Liver (tissue), 3 donors: ENCODE data around the gene JPH3.

Source experiments
- ATF3 ChIP-seq: IDR thresholded peaks from 2 replicates; pipeline ENCODE4 v1.6.1; 2016; ENCODE audit warnings: antibody characterized with exemption
- CTCF ChIP-seq: fragments of 150-350 bp; IDR thresholded peaks from 2 replicates; pipeline ENCODE4 v1.5.1; 2017; ENCODE audit warnings: improper control_type of control experiment, low read depth, low read length; ENCODE audit not compliant: missing input control
- EGR1 ChIP-seq, 2 donors: IDR thresholded peaks; 2 replicates each; pipeline ENCODE4 v1.6.1; 2016 to 2018; ENCODE audit warnings: antibody characterized with exemption in 2 of 2, low read depth in 2 of 2
- FOXA1 ChIP-seq: IDR thresholded peaks from 2 replicates; pipeline ENCODE4 v1.6.1; 2016; ENCODE audit warnings: antibody characterized with exemption
- HNF4A ChIP-seq, 2 donors: conservative IDR thresholded peaks; 2 replicates each; pipeline ENCODE4 v1.6.1; 2016; ENCODE audit warnings: antibody characterized with exemption in 2 of 2, mild to moderate bottlenecking in 2 of 2
- MAX ChIP-seq: IDR thresholded peaks from 2 replicates; pipeline ENCODE4 v1.6.1; 2016; ENCODE audit warnings: antibody characterized with exemption
- RAD21 ChIP-seq, 2 donors: IDR thresholded peaks; 2 replicates each; pipeline ENCODE4 v1.6.1; 2016; ENCODE audit warnings: antibody characterized with exemption in 2 of 2, mild to moderate bottlenecking in 2 of 2
- REST ChIP-seq: IDR thresholded peaks from 2 replicates; pipeline ENCODE4 v1.6.1; 2016; ENCODE audit warnings: antibody characterized with exemption, mild to moderate bottlenecking
- RXRA ChIP-seq, 2 donors: IDR thresholded peaks; 2 replicates each; pipeline ENCODE4 v1.6.1; 2017 to 2018; ENCODE audit warnings: antibody characterized with exemption in 2 of 2, mild to moderate bottlenecking in 1 of 2
- SP1 ChIP-seq: IDR thresholded peaks from 2 replicates; pipeline ENCODE4 v1.6.1; 2018; ENCODE audit warnings: antibody characterized with exemption, mild to moderate bottlenecking
- TAF1 ChIP-seq: conservative IDR thresholded peaks from 2 replicates; pipeline ENCODE4 v1.6.1; 2016; ENCODE audit warnings: antibody characterized with exemption, mild to moderate bottlenecking
- donor health status: healthy.
- donor health status: healthy.

GRCh38 chr16:87693827-87694226, 91.5 kb downstream of the JPH3 start:
- TF ChIP-seq REST = no peak
- no peak for TF ChIP-seq FOXA1
- no peak for TF ChIP-seq SP1
- TF ChIP-seq CTCF = no peak
- TF ChIP-seq EGR1 (IDR thresholded peaks at IDR 0.05; ENCODE audit: low read depth in 2 of 2) = no peak
- TF ChIP-seq MAX = no peak
- no peak for TF ChIP-seq ATF3
- TF ChIP-seq TAF1 = no peak
- TF ChIP-seq HNF4A (conservative IDR thresholded peaks at IDR 0.05) = no peak
- TF ChIP-seq RXRA (IDR thresholded peaks at IDR 0.05) = no peak
- no peak for TF ChIP-seq RAD21 (IDR thresholded peaks at IDR 0.05)
